ENCODE measurements around the gene GDF10. TPM values are rescaled to one million over a fixed set of nuclear protein-coding genes. Genes with fewer than 3 reads are reported as not detected.

The GDF10 gene
- total RNA-seq, 1 donor: under 0.01 TPM

DNA sequence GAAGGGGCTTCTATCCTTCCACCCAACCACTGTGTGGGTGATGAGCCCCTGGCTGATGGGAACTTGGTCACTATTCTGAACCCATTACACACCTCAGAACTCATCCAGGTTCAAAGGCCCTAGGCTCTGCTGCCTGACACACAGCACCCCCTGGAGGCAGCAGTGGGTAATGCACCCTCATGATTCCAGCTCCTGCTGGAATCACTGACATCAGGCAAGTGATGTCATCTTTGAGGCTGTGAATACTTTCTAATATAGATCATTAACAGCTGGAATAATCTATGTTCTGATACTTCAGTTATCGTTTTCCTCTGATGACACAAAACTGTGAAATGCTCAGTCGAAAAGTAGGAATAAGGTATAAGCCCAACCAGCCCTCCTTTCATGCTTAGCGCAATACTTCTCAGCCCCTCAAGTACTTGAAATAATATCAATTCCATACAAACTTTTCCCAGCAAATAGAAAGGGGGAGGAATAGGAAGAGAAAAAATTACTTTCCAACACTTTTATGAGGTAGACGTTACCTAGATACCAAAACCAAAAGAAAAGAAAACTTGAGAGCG is 40.7 kb downstream of the GDF10 start:
- H2AFZ ChIP-seq (ENCODE audit: low read length): no peak overlapping the region
- H3K36me3 ChIP-seq (ENCODE audit: insufficient read depth, low read length): no peaks in the 10 kb centered on the region
- no peak overlapping the region for H3K4me2 ChIP-seq (ENCODE audit: insufficient read depth, low read length)
- no peaks in the 10 kb centered on the region for H4K20me1 ChIP-seq (ENCODE audit: insufficient read depth, low read length)
- H3K4me3 ChIP-seq (ENCODE audit: insufficient read depth, low read length): no peak overlapping the region
- peaks cover 29% of the 10 kb centered on the region for H3K27me3 ChIP-seq (ENCODE audit: insufficient read depth, low read length)
- peak; percentile 87 for DNase-seq (ENCODE audit: insufficient read length, low spot score, missing footprints)
- no peaks in the 10 kb centered on the region for H3K9me3 ChIP-seq (ENCODE audit: low read depth, low read length)
- TF ChIP-seq, protein P1, sequence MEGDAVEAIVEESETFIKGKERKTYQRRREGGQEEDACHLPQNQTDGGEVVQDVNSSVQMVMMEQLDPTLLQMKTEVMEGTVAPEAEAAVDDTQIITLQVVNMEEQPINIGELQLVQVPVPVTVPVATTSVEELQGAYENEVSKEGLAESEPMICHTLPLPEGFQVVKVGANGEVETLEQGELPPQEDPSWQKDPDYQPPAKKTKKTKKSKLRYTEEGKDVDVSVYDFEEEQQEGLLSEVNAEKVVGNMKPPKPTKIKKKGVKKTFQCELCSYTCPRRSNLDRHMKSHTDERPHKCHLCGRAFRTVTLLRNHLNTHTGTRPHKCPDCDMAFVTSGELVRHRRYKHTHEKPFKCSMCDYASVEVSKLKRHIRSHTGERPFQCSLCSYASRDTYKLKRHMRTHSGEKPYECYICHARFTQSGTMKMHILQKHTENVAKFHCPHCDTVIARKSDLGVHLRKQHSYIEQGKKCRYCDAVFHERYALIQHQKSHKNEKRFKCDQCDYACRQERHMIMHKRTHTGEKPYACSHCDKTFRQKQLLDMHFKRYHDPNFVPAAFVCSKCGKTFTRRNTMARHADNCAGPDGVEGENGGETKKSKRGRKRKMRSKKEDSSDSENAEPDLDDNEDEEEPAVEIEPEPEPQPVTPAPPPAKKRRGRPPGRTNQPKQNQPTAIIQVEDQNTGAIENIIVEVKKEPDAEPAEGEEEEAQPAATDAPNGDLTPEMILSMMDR (IDR thresholded peaks at IDR 0.05; ENCODE audit: extremely low read depth, low read depth, low read length): peak; percentile 98
- no peaks in the 10 kb centered on the region for H3K4me1 ChIP-seq (ENCODE audit: insufficient read depth, low read length)
- H3K79me2 ChIP-seq (ENCODE audit: insufficient read depth, low read length): no peaks in the 10 kb centered on the region
- H3K27ac ChIP-seq (ENCODE audit: low read depth, low read length): no peak overlapping the region

DNA sequence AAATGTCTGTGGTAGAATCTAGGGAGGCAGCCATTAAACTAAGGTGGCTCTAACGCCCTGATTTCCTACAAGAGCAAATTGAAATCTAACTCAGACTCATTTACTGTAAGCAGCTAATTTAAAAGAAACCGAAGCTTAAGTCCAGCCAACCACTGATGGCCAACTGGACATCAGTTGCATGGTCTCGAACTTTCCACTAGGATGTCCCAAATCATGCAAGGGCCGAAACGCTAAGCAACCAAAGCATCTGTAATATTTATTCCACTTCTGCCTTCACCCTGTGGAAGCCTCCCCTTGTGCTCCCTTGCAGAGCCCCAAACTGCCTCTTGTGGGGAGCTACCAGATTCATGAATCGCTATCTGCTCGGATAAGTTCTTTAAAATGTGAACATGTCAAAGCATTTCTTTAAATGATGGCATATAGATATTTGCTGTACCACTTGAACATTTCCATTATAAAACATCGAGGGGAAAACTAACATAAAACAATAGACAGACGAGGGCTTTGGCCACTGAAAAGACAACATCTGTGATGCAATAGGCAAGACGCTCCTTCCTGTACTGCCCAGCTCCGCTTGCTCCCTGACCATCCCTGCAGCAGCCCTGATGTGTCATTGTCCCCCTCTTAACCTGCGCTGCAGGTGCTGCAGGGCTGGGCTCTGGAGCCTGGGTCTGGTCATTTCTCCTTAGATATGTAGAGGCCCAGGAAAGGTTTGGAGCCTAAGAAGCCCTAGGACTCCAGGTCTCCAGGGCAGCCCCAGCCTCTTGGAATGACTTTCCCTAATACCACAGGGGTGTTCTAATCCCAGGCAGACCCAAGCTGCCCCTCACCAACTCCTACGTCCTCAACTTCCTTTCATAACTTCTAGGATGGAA is 45.2 kb downstream of the GDF10 start:
- no peak overlapping the region for H3K27ac ChIP-seq (ENCODE audit: low read depth, low read length)
- H3K79me2 ChIP-seq (ENCODE audit: insufficient read depth, low read length): no peaks in the 10 kb centered on the region
- H3K27me3 ChIP-seq (ENCODE audit: insufficient read depth, low read length): peaks cover 19% of the 10 kb centered on the region
- no peaks in the 10 kb centered on the region for H4K20me1 ChIP-seq (ENCODE audit: insufficient read depth, low read length)
- H2AFZ ChIP-seq (ENCODE audit: low read length): no peak overlapping the region
- no peak overlapping the region for H3K4me2 ChIP-seq (ENCODE audit: insufficient read depth, low read length)
- TF ChIP-seq, protein P1 (IDR thresholded peaks at IDR 0.05; ENCODE audit: extremely low read depth, low read depth, low read length): no peak
- no peak overlapping the region for H3K4me3 ChIP-seq (ENCODE audit: insufficient read depth, low read length)
- DNase-seq (ENCODE audit: insufficient read length, low spot score, missing footprints): peak; percentile 86
- H3K36me3 ChIP-seq (ENCODE audit: insufficient read depth, low read length): no peaks in the 10 kb centered on the region
- no peaks in the 10 kb centered on the region for H3K4me1 ChIP-seq (ENCODE audit: insufficient read depth, low read length)
- H3K9me3 ChIP-seq (ENCODE audit: low read depth, low read length): no peaks in the 10 kb centered on the region

DNA sequence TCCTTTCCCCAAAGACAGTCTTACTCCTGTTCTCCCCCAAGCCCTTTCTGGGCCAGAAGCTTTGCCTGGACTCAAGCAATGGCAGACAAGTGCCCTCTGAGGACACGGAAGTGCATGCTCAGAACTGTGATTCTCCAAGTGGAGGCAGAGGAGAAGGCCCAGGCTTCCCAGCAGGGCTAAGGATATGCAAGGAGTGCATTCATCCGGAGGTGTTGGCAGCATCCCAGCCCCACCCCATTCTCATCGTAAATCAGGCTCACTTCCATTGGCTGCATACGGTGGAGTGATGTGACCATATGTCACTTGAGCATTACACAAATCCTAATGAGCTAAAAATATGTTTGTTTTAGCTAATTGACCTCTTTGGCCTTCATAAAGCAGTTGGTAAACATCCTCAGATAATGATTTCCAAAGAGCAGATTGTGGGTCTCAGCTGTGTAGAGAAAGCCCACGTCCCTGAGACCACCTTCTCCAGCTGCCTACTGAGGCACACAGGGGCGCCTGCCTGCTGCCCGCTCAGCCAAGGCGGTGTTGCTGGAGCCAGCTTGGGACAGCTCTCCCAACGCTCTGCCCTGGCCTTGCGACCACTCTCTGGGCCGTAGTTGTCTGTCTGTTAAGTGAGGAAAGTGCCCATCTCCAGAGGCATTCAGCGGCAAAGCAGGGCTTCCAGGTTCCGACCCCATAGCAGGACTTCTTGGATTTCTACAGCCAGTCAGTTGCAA is 46.7 kb downstream of the GDF10 start:
- Histone ChIP-seq H3K9me3 (ENCODE audit: low read depth, low read length) (no peaks in the 10 kb centered on the region), H3K27me3 (ENCODE audit: insufficient read depth, low read length) (peaks cover 19% of the 10 kb centered on the region), H3K4me3 (ENCODE audit: insufficient read depth, low read length) (no peak overlapping the region), H2AFZ (ENCODE audit: low read length) (no peak overlapping the region), H3K4me2 (ENCODE audit: insufficient read depth, low read length) (no peak overlapping the region), H3K36me3 (ENCODE audit: insufficient read depth, low read length) (no peaks in the 10 kb centered on the region), H3K79me2 (ENCODE audit: insufficient read depth, low read length) (no peaks in the 10 kb centered on the region), H4K20me1 (ENCODE audit: insufficient read depth, low read length) (no peaks in the 10 kb centered on the region), H3K27ac (ENCODE audit: low read depth, low read length) (no peak overlapping the region), H3K4me1 (ENCODE audit: insufficient read depth, low read length) (no peaks in the 10 kb centered on the region)
- TF ChIP-seq, protein P1 (IDR thresholded peaks at IDR 0.05; ENCODE audit: extremely low read depth, low read depth, low read length): no peak
- DNase-seq (ENCODE audit: insufficient read length, low spot score, missing footprints): peak; percentile 38

DNA sequence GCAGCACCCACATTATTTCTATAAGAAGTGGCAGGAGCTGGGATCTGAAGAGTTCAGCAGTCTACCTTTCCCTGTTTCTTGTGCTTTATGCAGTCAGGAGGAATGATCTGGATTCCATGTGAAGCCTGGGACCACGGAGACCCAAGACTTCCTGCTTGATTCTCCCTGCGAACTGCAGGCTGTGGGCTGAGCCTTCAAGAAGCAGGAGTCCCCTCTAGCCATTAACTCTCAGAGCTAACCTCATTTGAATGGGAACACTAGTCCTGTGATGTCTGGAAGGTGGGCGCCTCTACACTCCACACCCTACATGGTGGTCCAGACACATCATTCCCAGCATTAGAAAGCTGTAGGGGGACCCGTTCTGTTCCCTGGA is 47.3 kb downstream of the GDF10 start:
- DNase-seq (ENCODE audit: insufficient read length, low spot score, missing footprints): peak; percentile 18
- H3K27me3 ChIP-seq (ENCODE audit: insufficient read depth, low read length): peaks cover 19% of the 10 kb centered on the region
- TF ChIP-seq, protein P1 (IDR thresholded peaks at IDR 0.05; ENCODE audit: extremely low read depth, low read depth, low read length): no peak

More for the DNA sequence above, 47.3 kb downstream of the GDF10 start:
- Histone ChIP-seq H3K27ac (ENCODE audit: low read depth, low read length) (no peak overlapping the region), H4K20me1 (ENCODE audit: insufficient read depth, low read length) (no peaks in the 10 kb centered on the region), H3K4me3 (ENCODE audit: insufficient read depth, low read length) (no peak overlapping the region), H2AFZ (ENCODE audit: low read length) (no peak overlapping the region), H3K4me2 (ENCODE audit: insufficient read depth, low read length) (no peak overlapping the region), H3K4me1 (ENCODE audit: insufficient read depth, low read length) (no peaks in the 10 kb centered on the region), H3K36me3 (ENCODE audit: insufficient read depth, low read length) (no peaks in the 10 kb centered on the region), H3K9me3 (ENCODE audit: low read depth, low read length) (no peaks in the 10 kb centered on the region), H3K79me2 (ENCODE audit: insufficient read depth, low read length) (no peaks in the 10 kb centered on the region)
